SU-DHL-6 (cell line): ENCODE data around the gene NUDT21.

Source experiments
- EZH2phosphoT487 ChIP-seq: fragments of 200-600 bp; sonication (generic), shearing (Covaris generic); conservative IDR thresholded peaks from 2 replicates; pipeline ENCODE4 v1.6.1; 2018; ENCODE audit warnings: mild to moderate bottlenecking, antibody characterized with exemption, low read length, moderate library complexity, mixed read lengths
- TF ChIP-seq, protein P1 (sequence below): fragments of 200-600 bp; sonication (generic); IDR thresholded peaks from one replicate; pipeline ENCODE4 v1.5.1; 2017; ENCODE audit warnings: antibody characterized with exemption, mild to moderate bottlenecking, low read length, moderate library complexity; ENCODE audit not compliant: insufficient read depth, poor library complexity, severe bottlenecking

DNA sequence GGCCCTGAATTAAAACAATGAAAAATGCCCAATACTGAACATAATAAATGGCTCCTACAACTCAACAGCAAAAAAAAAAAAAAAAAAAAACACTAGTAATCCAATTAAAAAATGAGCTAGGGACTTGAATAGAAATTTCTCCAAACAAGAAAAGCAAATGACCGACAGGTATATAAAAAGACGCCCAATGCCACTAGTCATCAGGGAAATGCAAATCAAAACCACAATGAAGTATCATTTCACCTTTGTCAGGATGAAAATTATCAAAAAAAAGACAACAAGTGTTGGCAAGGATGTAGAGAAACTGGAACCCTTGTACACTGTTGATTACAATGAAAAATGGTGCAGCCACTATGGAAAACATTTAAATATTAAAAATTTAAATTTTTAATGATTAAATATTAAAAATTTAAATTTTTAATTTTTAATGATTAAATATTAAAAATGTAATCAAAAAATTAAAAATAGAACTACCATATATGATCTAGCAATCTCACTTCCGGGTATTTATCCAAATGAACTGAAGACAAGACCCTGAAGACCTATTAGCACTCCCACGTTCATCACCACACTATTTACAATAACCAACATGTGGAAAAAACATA is 40.6 kb upstream of the NUDT21 start:
- TF ChIP-seq EZH2phosphoT487: no peak
- TF ChIP-seq, protein P1, sequence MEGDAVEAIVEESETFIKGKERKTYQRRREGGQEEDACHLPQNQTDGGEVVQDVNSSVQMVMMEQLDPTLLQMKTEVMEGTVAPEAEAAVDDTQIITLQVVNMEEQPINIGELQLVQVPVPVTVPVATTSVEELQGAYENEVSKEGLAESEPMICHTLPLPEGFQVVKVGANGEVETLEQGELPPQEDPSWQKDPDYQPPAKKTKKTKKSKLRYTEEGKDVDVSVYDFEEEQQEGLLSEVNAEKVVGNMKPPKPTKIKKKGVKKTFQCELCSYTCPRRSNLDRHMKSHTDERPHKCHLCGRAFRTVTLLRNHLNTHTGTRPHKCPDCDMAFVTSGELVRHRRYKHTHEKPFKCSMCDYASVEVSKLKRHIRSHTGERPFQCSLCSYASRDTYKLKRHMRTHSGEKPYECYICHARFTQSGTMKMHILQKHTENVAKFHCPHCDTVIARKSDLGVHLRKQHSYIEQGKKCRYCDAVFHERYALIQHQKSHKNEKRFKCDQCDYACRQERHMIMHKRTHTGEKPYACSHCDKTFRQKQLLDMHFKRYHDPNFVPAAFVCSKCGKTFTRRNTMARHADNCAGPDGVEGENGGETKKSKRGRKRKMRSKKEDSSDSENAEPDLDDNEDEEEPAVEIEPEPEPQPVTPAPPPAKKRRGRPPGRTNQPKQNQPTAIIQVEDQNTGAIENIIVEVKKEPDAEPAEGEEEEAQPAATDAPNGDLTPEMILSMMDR: no peak
